ENCODE data around the gene PRL. TPM values are rescaled to one million over a fixed set of nuclear protein-coding genes. Genes with fewer than 3 reads are reported as not detected.

PRL gene
- total RNA-seq, 1 donor from 2014 or later: not detected

- no peak for ATAC-seq (ENCODE audit: poor library complexity)
- intact Hi-C loops (cut with DNase I): no loop called here
Observed at GRCh38 chr6:22247916-22248482, 48.8 kb downstream of the PRL start.

GRCh38 chr6:22240025-22240424, 56.8 kb downstream of the PRL start:
- no peak for DNase-seq
- intact Hi-C loops (cut with DNase I): no loop called here
- ATAC-seq (ENCODE audit: poor library complexity): no peak

More at GRCh38 chr6:22247916-22248482, 48.8 kb downstream of the PRL start:
- no peak for DNase-seq

- no peak for ATAC-seq (ENCODE audit: poor library complexity)
- no peak for DNase-seq
- intact Hi-C loops (cut with DNase I): no loop called here
Observed at GRCh38 chr6:22239261-22239921, 57.4 kb downstream of the PRL start.

- DNase-seq (no peak), ATAC-seq (ENCODE audit: poor library complexity) (no peak)
- intact Hi-C loops (cut with DNase I): no loop called here
Observed at GRCh38 chr6:22238861-22239260, 58.0 kb downstream of the PRL start.

- intact Hi-C loops (cut with DNase I): no loop called here
- DNase-seq (no peak), ATAC-seq (ENCODE audit: poor library complexity) (no peak)
Observed at GRCh38 chr6:22237526-22237925, 59.3 kb downstream of the PRL start.

Measured in Right ventricle myocardium superior (tissue), 1 donor.